Calu3 (cell line): Measurements from ENCODE around the gene TTLL9. TPM values are rescaled to one million over a fixed set of nuclear protein-coding genes. Genes with fewer than 3 reads are reported as not detected.
A peak's percentile ranks its signal among the peaks of the same experiment; 100 is the strongest.

Experiments
- Bru-seq: library from RNA; stranded (reverse); fragments of 400-500 nt; gene quantifications from one replicate; lab custom pipeline; 2021; lab: Mats Ljungman, UMichigan
- BruChase-seq, 2 experiments: library from RNA; stranded (reverse); fragments of 400-500 nt; gene quantifications; one replicate each; lab custom pipeline; 2021; lab: Mats Ljungman, UMichigan
- BruUV-seq: library from RNA; stranded (reverse); fragments of 400-500 nt; replicated peaks from 2 replicates; lab custom pipeline; 2021; lab: Mats Ljungman, UMichigan
- CTCF ChIA-PET: fragments of 300-600 bp; sonication (Branson Sonifier 250); formaldehyde crosslinking; loops from one replicate; lab custom pipeline; 2022; ENCODE audit warnings: antibody characterized with exemption; lab: Charles Lee
- DNase-seq: peaks from one replicate; pipeline ENCODE4 v3.0.0; 2022
- H3K27ac Mint-ChIP-seq: one replicate; pipeline ENCODE4 v1.8.0; 2022; ENCODE audit warnings: mixed read lengths; ENCODE audit not compliant: unreplicated experiment
- H3K27me3 Mint-ChIP-seq: one replicate; pipeline ENCODE4 v1.8.0; 2022; ENCODE audit warnings: mixed read lengths; ENCODE audit not compliant: unreplicated experiment
- H3K36me3 Mint-ChIP-seq: one replicate; pipeline ENCODE4 v1.8.0; 2022; ENCODE audit warnings: mild to moderate bottlenecking, moderate library complexity, mixed read lengths; ENCODE audit not compliant: insufficient read depth, unreplicated experiment
- H3K4me1 Mint-ChIP-seq: one replicate; pipeline ENCODE4 v1.8.0; 2022; ENCODE audit warnings: mild to moderate bottlenecking, low read depth, mixed read lengths; ENCODE audit not compliant: unreplicated experiment
- H3K4me3 Mint-ChIP-seq: one replicate; pipeline ENCODE4 v1.8.0; 2022; ENCODE audit warnings: mild to moderate bottlenecking, low read depth, moderate library complexity, mixed read lengths; ENCODE audit not compliant: unreplicated experiment
- H3K9me3 Mint-ChIP-seq: one replicate; pipeline ENCODE4 v1.8.0; 2022; ENCODE audit warnings: low read depth, mixed read lengths; ENCODE audit not compliant: unreplicated experiment
- intact Hi-C: fragments of 100-400 bp; cut with micrococcal nuclease; formaldehyde crosslinking; loops from one replicate; pipeline ENCODE4 v1.10.0; 2022; ENCODE audit not compliant: unreplicated experiment
- long read RNA-seq: library from polyadenylated mRNA; stranded (forward); transcript quantifications from one replicate; pipeline ENCODE4 v2.0.0, GENCODE V29; 2022
- total RNA-seq: library from RNA; stranded (reverse); gene quantifications from 2 replicates; pipeline ENCODE4 v1.2.3, GENCODE V29; 2022
- TF ChIP-seq, protein P1 (sequence below): fragments of 200-600 bp; IDR thresholded peaks from one replicate; pipeline ENCODE4 v1.8.0; 2022; ENCODE audit warnings: antibody characterized with exemption; ENCODE audit not compliant: unreplicated experiment

The TTLL9 gene, protein sequence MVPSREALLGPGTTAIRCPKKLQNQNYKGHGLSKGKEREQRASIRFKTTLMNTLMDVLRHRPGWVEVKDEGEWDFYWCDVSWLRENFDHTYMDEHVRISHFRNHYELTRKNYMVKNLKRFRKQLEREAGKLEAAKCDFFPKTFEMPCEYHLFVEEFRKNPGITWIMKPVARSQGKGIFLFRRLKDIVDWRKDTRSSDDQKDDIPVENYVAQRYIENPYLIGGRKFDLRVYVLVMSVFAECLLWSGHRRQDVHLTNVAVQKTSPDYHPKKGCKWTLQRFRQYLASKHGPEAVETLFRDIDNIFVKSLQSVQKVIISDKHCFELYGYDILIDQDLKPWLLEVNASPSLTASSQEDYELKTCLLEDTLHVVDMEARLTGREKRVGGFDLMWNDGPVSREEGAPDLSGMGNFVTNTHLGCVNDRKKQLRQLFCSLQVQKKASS
- total RNA-seq (not detected in 2 replicates), Bru-seq, nascent RNA (percentile 7 among the genes with signal in this experiment), BruChase-seq, experiment 1, labeled RNA remaining after a 6-hour chase (percentile 12 among the genes with signal in this experiment), BruChase-seq, experiment 2, labeled RNA remaining after a 2-hour chase (percentile 10 among the genes with signal in this experiment)
- long read RNA-seq = 0 reads

DNA sequence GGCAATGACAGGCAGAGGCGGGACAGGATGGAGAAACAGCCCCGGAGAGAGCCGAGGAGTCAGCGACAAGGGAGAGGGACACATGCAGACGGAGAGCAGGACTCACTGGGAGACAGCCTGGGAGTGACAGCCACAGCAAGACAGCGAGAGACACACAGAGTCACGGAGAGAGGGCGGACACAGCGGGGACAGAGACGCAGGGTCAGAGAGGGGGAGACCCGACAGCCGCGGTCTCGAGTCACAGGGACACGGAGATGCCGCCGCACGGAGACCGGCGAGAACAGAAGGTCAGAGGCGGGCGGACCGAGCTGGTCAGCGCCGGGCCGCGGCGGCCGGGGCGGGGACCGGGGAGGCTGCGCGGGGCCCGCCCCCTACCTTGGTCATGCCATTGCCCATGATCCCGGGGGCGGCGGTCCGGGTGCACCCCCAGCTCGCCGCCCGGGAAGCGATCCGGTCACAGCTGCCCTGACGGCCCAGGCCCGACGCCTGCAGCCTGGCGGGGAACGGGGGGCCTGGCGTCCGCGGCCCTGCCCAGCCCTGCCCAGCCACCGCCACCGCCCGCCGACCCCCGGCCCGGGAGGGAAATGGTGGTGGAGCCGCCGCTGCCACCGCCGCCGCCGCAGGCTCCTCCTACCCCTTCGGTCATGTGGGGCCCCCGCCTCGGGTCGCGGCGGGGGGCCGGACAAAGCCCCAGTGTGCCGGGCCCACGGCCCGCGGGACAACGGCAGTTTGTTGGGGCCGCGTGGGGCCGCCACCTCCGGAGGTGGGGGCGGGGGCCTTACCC is at the start of gene TTLL9, which contains the start of gene DUSP15:
Gene TTLL9 (plus strand): TSS at position 693 of the 784 bp plus-strand sequence. CDS start 493 bp downstream, outside the sequence.
Gene DUSP15 (minus strand): TSS at position 586 of the 784 bp plus-strand sequence. CDS start 190 bp downstream, at position 396.
- intact Hi-C loops = no loop called here
- H3K4me3 Mint-ChIP-seq = peak within 1 kb of the TSS; percentile 75
- TF ChIP-seq, protein P1, sequence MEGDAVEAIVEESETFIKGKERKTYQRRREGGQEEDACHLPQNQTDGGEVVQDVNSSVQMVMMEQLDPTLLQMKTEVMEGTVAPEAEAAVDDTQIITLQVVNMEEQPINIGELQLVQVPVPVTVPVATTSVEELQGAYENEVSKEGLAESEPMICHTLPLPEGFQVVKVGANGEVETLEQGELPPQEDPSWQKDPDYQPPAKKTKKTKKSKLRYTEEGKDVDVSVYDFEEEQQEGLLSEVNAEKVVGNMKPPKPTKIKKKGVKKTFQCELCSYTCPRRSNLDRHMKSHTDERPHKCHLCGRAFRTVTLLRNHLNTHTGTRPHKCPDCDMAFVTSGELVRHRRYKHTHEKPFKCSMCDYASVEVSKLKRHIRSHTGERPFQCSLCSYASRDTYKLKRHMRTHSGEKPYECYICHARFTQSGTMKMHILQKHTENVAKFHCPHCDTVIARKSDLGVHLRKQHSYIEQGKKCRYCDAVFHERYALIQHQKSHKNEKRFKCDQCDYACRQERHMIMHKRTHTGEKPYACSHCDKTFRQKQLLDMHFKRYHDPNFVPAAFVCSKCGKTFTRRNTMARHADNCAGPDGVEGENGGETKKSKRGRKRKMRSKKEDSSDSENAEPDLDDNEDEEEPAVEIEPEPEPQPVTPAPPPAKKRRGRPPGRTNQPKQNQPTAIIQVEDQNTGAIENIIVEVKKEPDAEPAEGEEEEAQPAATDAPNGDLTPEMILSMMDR = no peak
- peak; percentile 46 for DNase-seq
- no peaks in the 10 kb centered on the region for H3K27me3 Mint-ChIP-seq
- H3K36me3 Mint-ChIP-seq = peaks cover 13% of the 10 kb centered on the region
- no peaks in the 10 kb centered on the region for H3K9me3 Mint-ChIP-seq
- CTCF ChIA-PET = interaction anchor here (0.9 kb wide), 1 partner anchor 61 kb away, joined by 3 read pairs; no protein-coding TSS in a partner anchor
- no TSS peak for BruUV-seq
- H3K4me1 Mint-ChIP-seq = peaks cover 10% of the 10 kb centered on the region
- H3K27ac Mint-ChIP-seq = peak within 1 kb of the TSS; percentile 14

DNA sequence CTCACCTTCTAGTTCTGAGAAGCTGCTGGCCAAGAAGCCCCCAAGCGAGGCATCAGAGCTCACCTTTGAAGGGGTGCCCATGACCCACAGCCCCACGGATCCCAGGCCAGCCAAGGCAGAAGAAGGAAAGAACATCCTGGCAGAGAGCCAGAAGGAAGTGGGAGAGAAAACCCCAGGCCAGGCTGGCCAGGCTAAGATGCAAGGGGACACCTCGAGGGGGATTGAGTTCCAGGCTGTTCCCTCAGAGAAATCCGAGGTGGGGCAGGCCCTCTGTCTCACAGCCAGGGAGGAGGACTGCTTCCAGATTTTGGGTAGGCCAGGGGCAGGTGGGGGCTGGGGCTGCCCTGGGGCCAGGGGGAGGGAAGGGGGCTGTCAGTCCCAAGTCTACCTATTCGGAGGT is 49.0 kb upstream of the TTLL9 start:
- no peak overlapping the region for H3K27ac Mint-ChIP-seq
- no peaks in the 10 kb centered on the region for H3K27me3 Mint-ChIP-seq
- peak; percentile 41 for DNase-seq
- intact Hi-C loops = no loop called here
- CTCF ChIA-PET = interaction anchor here (0.7 to 3.5 kb wide), 4 partner anchors 21 to 217 kb away, joined by 3 to 27 read pairs (median 4); no protein-coding TSS in a partner anchor
- BruUV-seq = no TSS peak
- no peaks in the 10 kb centered on the region for H3K4me1 Mint-ChIP-seq
- TF ChIP-seq, protein P1 = no peak
- H3K4me3 Mint-ChIP-seq = no peak overlapping the region
- no peaks in the 10 kb centered on the region for H3K9me3 Mint-ChIP-seq
- no peaks in the 10 kb centered on the region for H3K36me3 Mint-ChIP-seq

DNA sequence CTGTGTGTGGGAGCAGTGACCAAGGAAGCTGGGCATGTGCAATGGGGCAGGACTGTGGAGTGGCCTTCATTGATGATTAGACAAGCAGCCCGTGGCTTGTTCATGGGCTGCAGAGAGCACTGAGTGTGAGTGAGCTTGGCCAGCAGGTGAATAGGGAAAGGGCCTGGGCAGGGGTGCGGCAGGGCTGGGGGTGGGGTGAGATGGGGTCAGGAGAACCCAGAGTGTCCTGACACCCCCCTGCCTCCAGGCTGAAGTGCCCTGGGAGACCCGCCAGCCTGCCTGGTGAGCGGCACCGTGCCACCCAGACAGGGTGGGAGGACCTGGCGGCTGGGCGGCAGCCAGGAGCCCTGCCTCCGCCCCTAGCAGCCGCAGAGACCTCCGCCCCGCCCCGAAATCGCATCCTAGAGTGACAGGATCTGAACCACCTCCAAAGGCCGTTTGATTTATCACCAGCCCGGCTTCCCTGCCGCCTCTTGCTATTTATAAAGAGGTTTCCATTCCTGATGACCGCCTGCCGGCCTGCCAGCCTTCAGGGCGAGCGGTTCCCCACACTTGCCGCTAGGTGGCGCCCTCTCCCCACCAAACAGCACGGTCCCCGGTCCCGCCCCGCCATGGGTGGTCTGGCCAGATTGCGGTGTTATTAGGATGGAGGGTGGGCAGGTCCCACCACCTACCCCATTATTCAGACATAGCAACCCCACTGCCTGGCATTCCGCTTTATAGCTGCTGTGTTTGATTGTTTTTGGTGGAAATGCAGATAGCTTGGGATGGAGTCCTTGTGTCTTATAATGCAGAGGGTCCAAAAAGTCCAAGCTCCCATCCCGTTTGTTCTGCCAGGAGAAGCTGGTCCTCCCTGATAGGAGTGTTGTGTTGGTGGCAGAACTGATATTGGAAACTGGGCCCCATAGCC is 47.8 kb upstream of the TTLL9 start:
- Mint-ChIP-seq H3K9me3 (no peaks in the 10 kb centered on the region), H3K27me3 (no peaks in the 10 kb centered on the region), H3K27ac (no peak overlapping the region), H3K4me3 (peak overlapping the region; percentile 35), H3K36me3 (no peaks in the 10 kb centered on the region), H3K4me1 (no peaks in the 10 kb centered on the region)
- TF ChIP-seq, protein P1 = peak; percentile 100
- CTCF ChIA-PET = interaction anchor here (0.7 to 3.5 kb wide), 12 partner anchors 16 to 830 kb away, joined by 3 to 27 read pairs (median 4); partner anchors contain the start of genes FOXS1 and PDRG1
- DNase-seq = peak; percentile 88
- intact Hi-C loops = loop anchor here (1.0 to 2.0 kb wide), 4 partner anchors 24 to 269 kb away; partner anchors contain the start of gene PDRG1
- no TSS peak for BruUV-seq
